Measurements from ENCODE around the gene STATH.

- no peak for TF ChIP-seq EZH2 (IDR thresholded peaks at IDR 0.05; ENCODE audit: insufficient read depth, poor library complexity, severe bottlenecking)
- no peak for TF ChIP-seq EZH2phosphoT487 (IDR thresholded peaks at IDR 0.05; ENCODE audit: insufficient read depth, low read depth)
Measured at GRCh38 chr4:69986663-69987062, 9.1 kb upstream of the STATH start.
